HEK293 (cell line): ENCODE measurements around the gene ZNHIT1.
"Not testable (repeated sequence)": the region's sequence is repeated elsewhere in the genome, so short reads cannot be mapped to it uniquely, and the experiment has no call there.

Source experiments
- CTCF ChIP-seq: fragments of 450-650 bp; formaldehyde crosslinking; IDR thresholded peaks from 2 replicates; pipeline ENCODE4 v1.5.1; 2016; ENCODE audit warnings: missing biosample characterization, missing genetic modification characterization
- ZNF37A ChIP-seq: fragments of 450-650 bp; IDR thresholded peaks from 2 replicates; pipeline ENCODE4 v1.5.1; 2018; ENCODE audit warnings: missing biosample characterization, missing genetic modification characterization

- TF ChIP-seq CTCF, ZNF37A (tag by site-specific recombination): not testable (repeated sequence)
Observed at GRCh38 chr7:101264102-101264706, 46.2 kb downstream of the ZNHIT1 start.
